IPS-20b (cell line): ENCODE data around the gene TTLL11.

Experiments
- H3K27ac ChIP-seq: one replicate; pipeline ENCODE4 v1.5.1; 2013; ENCODE audit warnings: low read length
- H3K27me3 ChIP-seq: 2 replicates; pipeline ENCODE4 v1.6.1; 2013; ENCODE audit warnings: mild to moderate bottlenecking, low read length, inconsistent platforms; ENCODE audit not compliant: insufficient read depth
- H3K36me3 ChIP-seq: 2 replicates; pipeline ENCODE4 v1.6.1; 2013; ENCODE audit warnings: low read depth, mild to moderate bottlenecking, inconsistent platforms, low read length, moderate library complexity; ENCODE audit not compliant: insufficient read depth
- H3K4me1 ChIP-seq: 2 replicates; pipeline ENCODE4 v1.6.1; 2013; ENCODE audit warnings: mild to moderate bottlenecking, control low read depth, inconsistent platforms, low read length, moderate library complexity; ENCODE audit not compliant: insufficient read depth
- H3K4me3 ChIP-seq: 2 replicates; pipeline ENCODE4 v1.5.1; 2013; ENCODE audit warnings: mild to moderate bottlenecking, low read length, inconsistent platforms
- H3K9ac ChIP-seq: 2 replicates; pipeline ENCODE4 v1.6.1; 2013; ENCODE audit warnings: low read depth, mild to moderate bottlenecking, inconsistent platforms, low read length, moderate library complexity
- H3K9me3 ChIP-seq: 2 replicates; pipeline ENCODE4 v1.6.1; 2013; ENCODE audit warnings: mild to moderate bottlenecking, low read depth, low read length, inconsistent platforms; ENCODE audit not compliant: insufficient read depth

TTLL11 gene

GRCh38 chr9:122053064-122053463, 40.0 kb downstream of the TTLL11 start:
- no peaks in the 10 kb centered on the region for H3K4me1 ChIP-seq
- no peaks in the 10 kb centered on the region for H3K9me3 ChIP-seq
- H3K9ac ChIP-seq: no peak overlapping the region
- H3K4me3 ChIP-seq: no peak overlapping the region
- H3K36me3 ChIP-seq: no peaks in the 10 kb centered on the region
- no peaks in the 10 kb centered on the region for H3K27me3 ChIP-seq
- no peak overlapping the region for H3K27ac ChIP-seq

DNA sequence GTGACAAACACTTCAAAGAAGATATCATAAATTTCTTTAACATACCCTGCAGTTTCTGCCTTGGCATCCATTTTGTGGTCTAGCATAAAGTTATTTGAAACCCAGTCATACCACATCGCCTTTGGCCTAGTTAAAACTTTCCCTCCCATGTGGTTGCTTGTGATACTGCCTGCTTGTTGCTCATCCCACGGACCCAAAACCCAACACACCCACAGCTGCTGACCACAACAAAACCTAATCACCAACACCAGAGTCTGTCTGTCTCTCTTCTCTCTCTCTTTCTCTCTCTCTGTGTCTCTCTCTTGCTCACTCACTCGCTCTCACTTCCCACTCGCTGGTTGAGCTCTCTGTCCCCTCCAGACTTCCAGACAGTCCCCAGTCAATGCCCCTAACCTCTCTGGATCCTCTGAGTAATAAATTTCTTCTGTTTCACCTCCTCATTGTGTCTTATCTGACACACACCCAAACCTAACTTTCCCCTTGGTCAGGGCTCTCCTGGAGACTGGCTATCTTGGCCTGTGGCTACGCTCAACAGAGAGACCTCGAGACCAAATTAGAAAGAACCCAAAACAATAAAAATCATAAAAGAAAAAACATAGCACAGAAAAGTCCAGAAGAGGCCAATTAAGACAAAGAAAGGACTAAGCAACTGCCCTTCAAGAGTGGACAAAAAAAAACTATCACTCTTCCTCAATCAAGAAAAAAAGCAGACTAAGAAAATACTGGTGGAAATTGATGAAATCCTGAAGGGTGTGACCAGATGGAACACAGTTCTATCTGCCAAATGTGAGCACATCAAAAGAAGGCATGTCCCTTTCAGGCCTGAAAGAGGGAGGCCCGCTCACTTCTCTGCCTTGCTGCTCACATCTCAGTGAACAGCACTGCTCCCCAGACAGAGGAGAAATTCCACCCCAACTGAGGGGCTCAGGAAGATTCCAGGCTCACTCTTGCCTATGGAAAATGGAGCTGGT, 41.5 kb downstream of the TTLL11 start:
- H3K4me1 ChIP-seq: no peaks in the 10 kb centered on the region
- H3K27ac ChIP-seq: no peak overlapping the region
- H3K27me3 ChIP-seq: no peaks in the 10 kb centered on the region
- no peaks in the 10 kb centered on the region for H3K9me3 ChIP-seq
- H3K9ac ChIP-seq: no peak overlapping the region
- no peaks in the 10 kb centered on the region for H3K36me3 ChIP-seq
- H3K4me3 ChIP-seq: no peak overlapping the region

DNA sequence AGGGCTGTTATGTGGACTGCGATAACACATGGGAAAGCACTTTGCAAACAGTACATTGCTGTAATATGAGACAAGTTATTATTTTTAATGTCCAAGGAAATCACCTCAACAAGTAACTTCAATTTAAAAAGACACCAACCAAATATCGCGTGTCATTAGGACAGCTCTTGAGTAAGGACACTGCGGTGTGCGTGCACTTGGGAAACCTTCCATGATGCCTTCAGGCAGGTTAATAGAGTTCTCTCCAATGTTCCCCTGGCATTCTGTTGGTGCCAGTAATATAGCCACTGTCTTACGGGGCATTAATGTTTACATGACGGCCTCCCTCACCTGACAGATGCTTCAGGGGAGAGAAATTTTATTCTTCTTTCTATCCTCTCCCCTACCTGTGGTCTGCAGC, 42.9 kb downstream of the TTLL11 start:
- H3K4me3 ChIP-seq: no peak overlapping the region
- H3K4me1 ChIP-seq: no peaks in the 10 kb centered on the region
- H3K27ac ChIP-seq: no peak overlapping the region
- no peak overlapping the region for H3K9ac ChIP-seq
- H3K36me3 ChIP-seq: no peaks in the 10 kb centered on the region
- no peaks in the 10 kb centered on the region for H3K27me3 ChIP-seq
- H3K9me3 ChIP-seq: no peaks in the 10 kb centered on the region

GRCh38 chr9:122042056-122042455, 51.1 kb downstream of the TTLL11 start:
- Histone ChIP-seq H3K36me3 (no peaks in the 10 kb centered on the region), H3K9me3 (no peaks in the 10 kb centered on the region), H3K4me3 (no peak overlapping the region)

GRCh38 chr9:122040561-122041242, 52.4 kb downstream of the TTLL11 start:
- H3K36me3 ChIP-seq: no peaks in the 10 kb centered on the region
- H3K4me3 ChIP-seq: no peak overlapping the region
- H3K27me3 ChIP-seq: no peaks in the 10 kb centered on the region
- no peaks in the 10 kb centered on the region for H3K9me3 ChIP-seq
- no peak overlapping the region for H3K27ac ChIP-seq
- peaks cover 8% of the 10 kb centered on the region for H3K4me1 ChIP-seq
- no peak overlapping the region for H3K9ac ChIP-seq

More at GRCh38 chr9:122042056-122042455, 51.1 kb downstream of the TTLL11 start:
- Histone ChIP-seq H3K9ac (no peak overlapping the region), H3K27me3 (no peaks in the 10 kb centered on the region), H3K4me1 (peaks cover 3% of the 10 kb centered on the region), H3K27ac (no peak overlapping the region)

- Histone ChIP-seq H3K27me3 (no peaks in the 10 kb centered on the region), H3K36me3 (no peaks in the 10 kb centered on the region), H3K27ac (no peak overlapping the region), H3K4me3 (no peak overlapping the region), H3K9me3 (no peaks in the 10 kb centered on the region), H3K9ac (no peak overlapping the region), H3K4me1 (peaks cover 8% of the 10 kb centered on the region)
Measured at GRCh38 chr9:122039234-122039633, 53.9 kb downstream of the TTLL11 start.

GRCh38 chr9:122036988-122037387, 56.1 kb downstream of the TTLL11 start:
- H3K9me3 ChIP-seq: no peaks in the 10 kb centered on the region
- H3K27ac ChIP-seq: no peak overlapping the region
- no peak overlapping the region for H3K4me3 ChIP-seq
- H3K4me1 ChIP-seq: peaks cover 8% of the 10 kb centered on the region
- no peaks in the 10 kb centered on the region for H3K27me3 ChIP-seq
- no peaks in the 10 kb centered on the region for H3K36me3 ChIP-seq
- no peak overlapping the region for H3K9ac ChIP-seq

DNA sequence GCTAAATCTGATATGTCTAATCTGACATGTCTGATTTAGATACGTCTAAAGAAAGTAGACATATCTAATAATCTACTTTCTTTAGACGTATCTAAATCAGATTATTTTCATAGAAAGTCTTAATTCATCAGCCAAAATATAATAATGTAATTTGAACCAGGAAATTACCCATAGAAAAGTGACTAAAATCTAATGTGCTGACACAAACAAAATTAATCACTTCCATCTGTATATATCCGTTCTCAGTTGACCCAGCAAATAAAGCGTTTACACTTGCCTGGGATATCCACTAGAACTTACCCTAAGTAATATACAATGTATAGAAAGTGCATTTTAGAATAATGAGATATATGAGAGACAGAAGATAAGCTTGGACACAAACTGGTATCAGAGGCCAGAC, 56.7 kb downstream of the TTLL11 start:
- Histone ChIP-seq H3K4me1 (peaks cover 8% of the 10 kb centered on the region), H3K9ac (no peak overlapping the region), H3K36me3 (no peaks in the 10 kb centered on the region), H3K27me3 (no peaks in the 10 kb centered on the region), H3K9me3 (no peaks in the 10 kb centered on the region), H3K4me3 (no peak overlapping the region), H3K27ac (no peak overlapping the region)

DNA sequence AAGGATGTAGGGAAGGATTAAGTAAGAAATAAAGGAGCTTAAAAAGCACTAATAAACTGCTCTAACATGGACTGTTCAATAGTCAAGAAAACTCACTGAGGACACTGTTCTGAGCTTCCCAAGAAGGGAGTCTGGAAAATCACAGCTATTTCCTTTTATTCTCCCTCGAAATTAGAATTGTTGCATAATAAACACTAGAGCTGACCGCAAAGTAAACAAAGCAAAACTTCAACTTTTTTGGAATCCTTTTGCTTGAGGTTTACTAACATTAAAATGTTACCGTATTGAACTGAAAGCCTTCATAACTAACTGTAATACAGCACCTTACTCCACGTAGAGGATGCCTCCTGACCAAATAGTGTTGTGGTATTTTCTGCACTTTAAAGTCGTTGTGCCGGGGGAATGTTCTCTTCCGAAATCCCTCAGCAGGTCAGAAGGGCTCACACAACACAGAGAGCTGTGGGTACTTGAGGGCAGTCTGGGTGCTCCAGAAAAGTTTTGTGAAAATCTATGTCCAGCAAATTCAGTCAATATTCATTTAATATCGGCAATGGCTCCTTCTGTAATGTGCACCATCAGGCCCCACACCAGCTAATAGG, 59.2 kb downstream of the TTLL11 start:
- no peaks in the 10 kb centered on the region for H3K27me3 ChIP-seq
- no peak overlapping the region for H3K4me3 ChIP-seq
- peaks cover 8% of the 10 kb centered on the region for H3K4me1 ChIP-seq
- H3K27ac ChIP-seq: no peak overlapping the region
- no peak overlapping the region for H3K9ac ChIP-seq
- H3K36me3 ChIP-seq: no peaks in the 10 kb centered on the region
- no peaks in the 10 kb centered on the region for H3K9me3 ChIP-seq

- H3K4me3 ChIP-seq: no peak overlapping the region
- no peak overlapping the region for H3K27ac ChIP-seq
- H3K36me3 ChIP-seq: no peaks in the 10 kb centered on the region
- H3K27me3 ChIP-seq: no peaks in the 10 kb centered on the region
- H3K9ac ChIP-seq: no peak overlapping the region
- H3K9me3 ChIP-seq: no peaks in the 10 kb centered on the region
- peaks cover 8% of the 10 kb centered on the region for H3K4me1 ChIP-seq
Measured at GRCh38 chr9:122032346-122032745, 60.8 kb downstream of the TTLL11 start.

GRCh38 chr9:122031776-122032175, 61.3 kb downstream of the TTLL11 start:
- Histone ChIP-seq H3K36me3 (no peaks in the 10 kb centered on the region), H3K27ac (no peak overlapping the region), H3K4me3 (no peak overlapping the region), H3K9me3 (no peaks in the 10 kb centered on the region), H3K9ac (no peak overlapping the region), H3K4me1 (peaks cover 3% of the 10 kb centered on the region; the same call in 1 of the 2 replicates), H3K27me3 (no peaks in the 10 kb centered on the region)
